HCT116 (cell line): ENCODE results near the gene PXDN.

Source experiments
- CEBPB ChIP-seq: IDR thresholded peaks from 2 replicates; pipeline ENCODE4 v1.6.1; 2012; ENCODE audit warnings: low read depth
- CTCF ChIP-seq, 3 experiments: fragments of 200-600 bp in 1 of 3; sonication (generic) in 1 of 3; IDR thresholded peaks in 2 of 3; conservative IDR thresholded peaks in 1 of 3; 2 replicates each; pipeline ENCODE4 v1.5.1; 2012 to 2017; ENCODE audit warnings: low read depth in 2 of 3, low read length in 2 of 3, antibody characterized with exemption in 1 of 3, borderline replicate concordance in 1 of 3, control low read depth in 1 of 3, mild to moderate bottlenecking in 1 of 3, mixed read lengths in 1 of 3, mixed run types in 1 of 3, moderate library complexity in 1 of 3; ENCODE audit not compliant: insufficient read depth in 1 of 3
- JUND ChIP-seq: IDR thresholded peaks from 2 replicates; pipeline ENCODE4 v1.6.1; 2012
- POLR2A ChIP-seq: IDR thresholded peaks from 2 replicates; pipeline ENCODE4 v1.7.0; 2011; ENCODE audit warnings: borderline replicate concordance; ENCODE audit not compliant: insufficient read depth, insufficient read length; ENCODE audit errors: extremely low read depth
- RAD21 ChIP-seq: IDR thresholded peaks from 2 replicates; pipeline ENCODE4 v1.6.1; 2012; ENCODE audit warnings: low read depth, mild to moderate bottlenecking
- SP1 ChIP-seq: IDR thresholded peaks from 2 replicates; pipeline ENCODE4 v1.6.1; 2012; ENCODE audit warnings: low read depth

- TF ChIP-seq POLR2A (no peak), SP1 (no peak), JUND (no peak), CTCF (IDR thresholded peaks at IDR 0.05 in 2 of 3, conservative IDR thresholded peaks at IDR 0.05 in 1 of 3; ENCODE audit: borderline replicate concordance in 1 of 3, insufficient read depth in 1 of 3, low read depth in 2 of 3, low read length in 2 of 3) (no peak), CEBPB (no peak), RAD21 (no peak)
Observed at GRCh38 chr2:1648241-1649102, 95.8 kb downstream of the PXDN start.
